T-helper 22 cell (primary cell): ENCODE results near the gene CD46.
"Not testable (repeated sequence)": the region's sequence is repeated elsewhere in the genome, so short reads cannot be mapped to it uniquely, and the experiment has no call there.

Experiments
- DNase-seq: peaks from one replicate; pipeline ENCODE4 v3.0.0-alpha.2; 2020; ENCODE audit warnings: low read depth

The CD46 gene

GRCh38 chr1:207751790-207752455 lies at the start of gene CD46:
Gene CD46 (plus strand): TSS chr1:207752054. CDS start chr1:207752213, 159 bp downstream.
- DNase-seq: peak; percentile 90

- no peak for DNase-seq
Measured at GRCh38 chr1:207702317-207702716, 49.5 kb upstream of the CD46 start.

- no peak for DNase-seq
Measured at GRCh38 chr1:207703712-207704111, 48.1 kb upstream of the CD46 start.

GRCh38 chr1:207708004-207708403 lies 43.9 kb upstream of the CD46 start:
- DNase-seq: not testable (repeated sequence)

GRCh38 chr1:207711285-207711684 lies 40.6 kb upstream of the CD46 start:
- DNase-seq: no peak

- not testable (repeated sequence) for DNase-seq
Measured at GRCh38 chr1:207712701-207713100, 39.2 kb upstream of the CD46 start.

- DNase-seq: no peak
Measured at GRCh38 chr1:207713529-207713928, 38.3 kb upstream of the CD46 start.

- DNase-seq: no peak
Measured at GRCh38 chr1:207719234-207719633, 32.6 kb upstream of the CD46 start.

GRCh38 chr1:207728200-207728858 lies 23.5 kb upstream of the CD46 start:
- not testable (repeated sequence) for DNase-seq

- DNase-seq: not testable (repeated sequence)
Measured at GRCh38 chr1:207737503-207738157, 14.2 kb upstream of the CD46 start.

GRCh38 chr1:207738158-207738659 lies 13.6 kb upstream of the CD46 start:
- DNase-seq: not testable (repeated sequence)

GRCh38 chr1:207740207-207740606 lies 11.6 kb upstream of the CD46 start:
- no peak for DNase-seq

- DNase-seq: no peak
Measured at GRCh38 chr1:207742850-207743555, 8.9 kb upstream of the CD46 start.

- DNase-seq: no peak
Measured at GRCh38 chr1:207744000-207744534, 7.8 kb upstream of the CD46 start.

- DNase-seq: no peak
Measured at GRCh38 chr1:207745285-207745684, 6.6 kb upstream of the CD46 start.

- DNase-seq: no peak
Measured at GRCh38 chr1:207745839-207746767, 5.8 kb upstream of the CD46 start.

- DNase-seq: no peak
Measured at GRCh38 chr1:207747627-207748492, 4.0 kb upstream of the CD46 start.

GRCh38 chr1:207748737-207749528 lies 2.9 kb upstream of the CD46 start:
- DNase-seq: no peak
